ENCODE data around the gene EAF1. TPM values are rescaled to one million over a fixed set of nuclear protein-coding genes. Genes with fewer than 3 reads are reported as not detected.

Gene EAF1
- total and polyA plus RNA-seq, 2 donors (not counting 1 experiment from before 2014, with no cell fraction given), result 8.3 to 19.8 TPM

GRCh38 chr3:15380980-15381890 is 46.2 kb upstream of the EAF1 start:
- Histone ChIP-seq H2AFZ (ENCODE audit: insufficient read depth, low read depth, low read length, poor library complexity, severe bottlenecking) (no peak overlapping the region), H3K27me3 (replicated peaks in 1 of 4; ENCODE audit: control extremely low read depth in 1 of 4, control insufficient read depth in 3 of 4, insufficient read depth in 4 of 4, low read length in 3 of 4) (no peaks in the 10 kb centered on the region), H3K79me2 (ENCODE audit: control insufficient read depth, insufficient read depth, low read length) (peaks cover 23% of the 10 kb centered on the region), H4K20me1 (ENCODE audit: control insufficient read depth, insufficient read depth, low read length, poor library complexity, severe bottlenecking) (no peaks in the 10 kb centered on the region), H3K9ac (ENCODE audit: low read length) (no peak overlapping the region), H3K4me2 (replicated peaks; ENCODE audit: low read depth, low read length, poor library complexity, severe bottlenecking) (no peak overlapping the region), H3K27ac (ENCODE audit: low read length in 2 of 2) (peak overlapping the region in 1 of 2 donors; percentile 21), H3K4me3 (ENCODE audit: control extremely low read depth in 1 of 5, extremely low read depth in 1 of 5, insufficient read depth in 1 of 5, low read depth in 2 of 5, low read length in 4 of 5) (no peak overlapping the region), H3K9me3 (ENCODE audit: control extremely low read depth in 1 of 3, control insufficient read depth in 2 of 3, insufficient read depth in 1 of 3, low read length in 2 of 3) (peaks cover 0 to 4% (median 3%) of the 10 kb centered on the region in 3 donors), H3K4me1 (ENCODE audit: control insufficient read depth in 2 of 2, insufficient read depth in 2 of 2, low read length in 2 of 2) (peaks cover 55 to 67% of the 10 kb centered on the region in 2 donors), H3K36me3 (replicated peaks in 1 of 2; ENCODE audit: control extremely low read depth in 1 of 2, control insufficient read depth in 1 of 2, extremely low read depth in 1 of 2, insufficient read depth in 2 of 2, low read length in 1 of 2) (no peaks in the 10 kb centered on the region)
- Mint-ChIP-seq H3K4me3 (no peak overlapping the region), H3K9me3 (ENCODE audit: insufficient read depth) (no peaks in the 10 kb centered on the region), H3K27me3 (no peaks in the 10 kb centered on the region), H3K27ac (no peak overlapping the region), H3K4me1 (peaks cover 56% of the 10 kb centered on the region)
- POLR2A ChIA-PET, result no interaction called here
- CTCF ChIA-PET, result interaction anchor here (0.7 to 6.8 kb wide), 14 partner anchors 18 to 178 kb away, joined by 3 to 137 read pairs (median 4); partner anchors contain the start of gene SH3BP5
- intact Hi-C loops (cut with micrococcal nuclease), result no loop called here
- ATAC-seq (ENCODE audit: low read depth) (no peak), DNase-seq (no peak)
- WGBS (ENCODE audit: insufficient coverage), result 100% methylated on average over 2 of the region's 6 CpGs
- TF ChIP-seq CTCF (IDR thresholded peaks at IDR 0.05) (no peak), EZH2 (IDR thresholded peaks at IDR 0.05; ENCODE audit: borderline replicate concordance, insufficient read depth, low read depth, low read length, poor library complexity, severe bottlenecking) (no peak)

All from B cell (primary cell).